GM13977 (cell line): ENCODE measurements around the gene ZNF230.

Experiments
- DNase-seq: peaks from one replicate; pipeline ENCODE4 v3.0.0; 2012; ENCODE audit warnings: low spot score
- CTCF ChIP-seq: IDR thresholded peaks from 2 replicates; pipeline ENCODE4 v1.5.1; 2012; ENCODE audit warnings: mild to moderate bottlenecking, control low read depth; ENCODE audit not compliant: insufficient read depth; ENCODE audit errors: extremely low read depth, missing control alignments
- in situ Hi-C: fragments of 300-500 bp; cut with MboI; formaldehyde crosslinking; loops from one replicate; pipeline ENCODE4 v1.12.0; 2022; ENCODE audit warnings: low sequenced_read_pairs, low pct_unique_long_range_greater_than_20kb, mixed read lengths, inconsistent platforms; ENCODE audit not compliant: unreplicated experiment

The ZNF230 gene

GRCh38 chr19:44059229-44059628 is 56.5 kb downstream of the ZNF230 start:
- in situ Hi-C loops: no loop called here
- no peak for DNase-seq
- TF ChIP-seq CTCF: no peak

GRCh38 chr19:44061038-44061437 is 58.3 kb downstream of the ZNF230 start:
- no peak for TF ChIP-seq CTCF
- in situ Hi-C loops: no loop called here
- DNase-seq: no peak
